H9 (cell line): Measurements from ENCODE around the gene ING1. TPM values are rescaled to one million over a fixed set of nuclear protein-coding genes. Genes with fewer than 3 reads are reported as not detected.

Experiments used
- DNase-seq: peaks from one replicate; pipeline ENCODE4 v3.0.0-alpha.2; 2017
- H2AFZ ChIP-seq: one replicate; pipeline ENCODE4 v1.6.1; 2013; ENCODE audit warnings: mild to moderate bottlenecking, low read length, control low read depth, moderate library complexity
- H2AK5ac ChIP-seq: 2 replicates; pipeline ENCODE4 v1.6.1; 2013; ENCODE audit warnings: low read length, control low read depth, mixed read lengths; ENCODE audit not compliant: insufficient read length
- H2BK120ac ChIP-seq: one replicate; pipeline ENCODE4 v1.6.1; 2013; ENCODE audit warnings: low read depth, mild to moderate bottlenecking, low read length, control low read depth, inconsistent platforms; ENCODE audit not compliant: poor library complexity, severe bottlenecking
- H2BK12ac ChIP-seq: 2 replicates; pipeline ENCODE4 v1.6.1; 2013; ENCODE audit warnings: low read length, control low read depth, mixed read lengths, low read depth; ENCODE audit not compliant: insufficient read length
- H2BK15ac ChIP-seq: 2 replicates; pipeline ENCODE4 v1.6.1; 2013; ENCODE audit warnings: low read depth, low read length, control low read depth
- H2BK20ac ChIP-seq: one replicate; pipeline ENCODE4 v1.6.1; 2013; ENCODE audit warnings: low read depth, mild to moderate bottlenecking, low read length, control low read depth, inconsistent platforms; ENCODE audit not compliant: poor library complexity, severe bottlenecking
- H2BK5ac ChIP-seq: 2 replicates; pipeline ENCODE4 v1.6.1; 2013; ENCODE audit warnings: low read length, control low read depth, mixed read lengths; ENCODE audit not compliant: insufficient read length
- H3K14ac ChIP-seq: 2 replicates; pipeline ENCODE4 v1.6.1; 2013; ENCODE audit warnings: low read length, control low read depth; ENCODE audit not compliant: insufficient read depth
- H3K18ac ChIP-seq: 2 replicates; pipeline ENCODE4 v1.6.1; 2013; ENCODE audit warnings: low read depth, mild to moderate bottlenecking, mixed read lengths, low read length, control low read depth; ENCODE audit not compliant: insufficient read length
- H3K23ac ChIP-seq: 2 replicates; pipeline ENCODE4 v1.6.1; 2013; ENCODE audit warnings: low read length, control low read depth, mixed read lengths, low read depth; ENCODE audit not compliant: insufficient read length
- H3K23me2 ChIP-seq: 2 replicates; pipeline ENCODE4 v1.6.1; 2013; ENCODE audit warnings: low read depth, mild to moderate bottlenecking, mixed read lengths, low read length, control low read depth; ENCODE audit not compliant: insufficient read length, poor library complexity, severe bottlenecking
- H3K27ac ChIP-seq: 2 replicates; pipeline ENCODE4 v1.5.1; 2013; ENCODE audit warnings: low read length, control low read depth, mixed read lengths, low read depth; ENCODE audit not compliant: insufficient read length
- H3K27me3 ChIP-seq: 2 replicates; pipeline ENCODE4 v1.6.1; 2013; ENCODE audit warnings: low read length, control low read depth, inconsistent platforms; ENCODE audit not compliant: insufficient read depth
- H3K4ac ChIP-seq: 2 replicates; pipeline ENCODE4 v1.6.1; 2013; ENCODE audit warnings: low read depth, mild to moderate bottlenecking, control low read depth, inconsistent platforms, low read length, moderate library complexity
- H3K4me1 ChIP-seq: 2 replicates; pipeline ENCODE4 v1.6.1; 2013; ENCODE audit warnings: low read length, control low read depth, inconsistent platforms; ENCODE audit not compliant: insufficient read depth
- H3K4me2 ChIP-seq: 2 replicates; pipeline ENCODE4 v1.6.1; 2013; ENCODE audit warnings: low read length, control low read depth, mixed read lengths; ENCODE audit not compliant: insufficient read length, insufficient read depth
- H3K56ac ChIP-seq: 2 replicates; pipeline ENCODE4 v1.6.1; 2013; ENCODE audit warnings: low read depth, mild to moderate bottlenecking, mixed read lengths, low read length, control low read depth; ENCODE audit not compliant: insufficient read length
- H3K79me1 ChIP-seq: 2 replicates; pipeline ENCODE4 v1.6.1; 2013; ENCODE audit warnings: low read depth, mild to moderate bottlenecking, moderate library complexity, low read length, control low read depth, inconsistent platforms; ENCODE audit not compliant: insufficient read depth, poor library complexity, severe bottlenecking
- H3K79me2 ChIP-seq: 2 replicates; pipeline ENCODE4 v1.6.1; 2013; ENCODE audit warnings: low read length, control low read depth, inconsistent platforms; ENCODE audit not compliant: insufficient read depth
- H3K9ac ChIP-seq: 2 replicates; pipeline ENCODE4 v1.6.1; 2013; ENCODE audit warnings: low read length, control low read depth, mixed read lengths; ENCODE audit not compliant: insufficient read length; ENCODE audit errors: extremely low read depth
- H3K9me3 ChIP-seq: one replicate; pipeline ENCODE4 v1.6.1; 2013; ENCODE audit warnings: low read depth, low read length, inconsistent platforms; ENCODE audit not compliant: control insufficient read depth
- H3T11ph ChIP-seq: one replicate; pipeline ENCODE4 v1.6.1; 2013; ENCODE audit warnings: mild to moderate bottlenecking, low read length, control low read depth, inconsistent platforms
- H4K20me1 ChIP-seq: one replicate; pipeline ENCODE4 v1.6.1; 2013; ENCODE audit not compliant: control insufficient read depth, insufficient read length, insufficient read depth
- H4K5ac ChIP-seq: 2 replicates; pipeline ENCODE4 v1.6.1; 2013; ENCODE audit warnings: low read depth, mild to moderate bottlenecking, mixed read lengths, low read length, control low read depth; ENCODE audit not compliant: insufficient read length
- H4K8ac ChIP-seq: replicated peaks from 2 replicates; pipeline ENCODE4 v1.6.1; 2013; ENCODE audit warnings: low read length, control low read depth, mixed read lengths, low read depth; ENCODE audit not compliant: insufficient read length
- H4K91ac ChIP-seq: 2 replicates; pipeline ENCODE4 v1.6.1; 2013; ENCODE audit warnings: low read depth, mild to moderate bottlenecking, moderate library complexity, mixed read lengths, low read length, control low read depth; ENCODE audit not compliant: insufficient read length
- H3K27ac Mint-ChIP-seq, 3 experiments: 2 replicates in 2 of 3; 3 replicates in 1 of 3; pipeline ENCODE4 v1.8.0; 2020 to 2021; ENCODE audit warnings: mixed read lengths in 3 of 3, mild to moderate bottlenecking in 1 of 3, moderate library complexity in 1 of 3
- H3K27me3 Mint-ChIP-seq: 2 replicates; pipeline ENCODE4 v1.8.0; 2021; ENCODE audit warnings: low read depth, mild to moderate bottlenecking, moderate library complexity, mixed read lengths
- H3K36me3 Mint-ChIP-seq, 3 experiments: 2 replicates in 2 of 3; 3 replicates in 1 of 3; pipeline ENCODE4 v1.8.0; 2020 to 2021; ENCODE audit warnings: low read depth in 3 of 3, mixed read lengths in 3 of 3; ENCODE audit not compliant: insufficient read depth in 1 of 3
- H3K4me1 Mint-ChIP-seq, 2 experiments: 2 replicates each; pipeline ENCODE4 v1.8.0; 2020; ENCODE audit warnings: mixed read lengths in 2 of 2
- H3K4me3 Mint-ChIP-seq, 2 experiments: 2 replicates in 1 of 2; 3 replicates in 1 of 2; pipeline ENCODE4 v1.8.0; 2020 to 2021; ENCODE audit warnings: mild to moderate bottlenecking in 2 of 2, mixed read lengths in 2 of 2, moderate library complexity in 1 of 2
- H3K9me3 Mint-ChIP-seq, 2 experiments: 2 replicates in 1 of 2; 3 replicates in 1 of 2; pipeline ENCODE4 v1.8.0; 2020; ENCODE audit warnings: mild to moderate bottlenecking in 2 of 2, mixed read lengths in 2 of 2, moderate library complexity in 1 of 2
- WGBS: extraction: QIAGEN DNeasy Blood & Tissue Kit; methylation state at CpG from one replicate; pipeline ENCODE4 v1.1.7; 2013; ENCODE audit warnings: missing lambda C conversion rate, low lambda C conversion rate, mixed read lengths; ENCODE audit not compliant: insufficient read length; ENCODE audit errors: extremely low coverage; 5-methylcytosine and 5-hydroxymethylcytosine counted together
- total RNA-seq: library from RNA; stranded (reverse); gene quantifications from 2 replicates; pipeline ENCODE4 v1.2.1, GENCODE V29; 2021
- TF ChIP-seq, protein P1 (sequence below): fragments of 200-600 bp; sonication (generic); conservative IDR thresholded peaks from 3 replicates; pipeline ENCODE4 v1.8.0; 2021; ENCODE audit warnings: antibody characterized with exemption, mild to moderate bottlenecking

The ING1 gene
- total RNA-seq, 1 experiment from 2014 or later: 17.3 TPM

DNA sequence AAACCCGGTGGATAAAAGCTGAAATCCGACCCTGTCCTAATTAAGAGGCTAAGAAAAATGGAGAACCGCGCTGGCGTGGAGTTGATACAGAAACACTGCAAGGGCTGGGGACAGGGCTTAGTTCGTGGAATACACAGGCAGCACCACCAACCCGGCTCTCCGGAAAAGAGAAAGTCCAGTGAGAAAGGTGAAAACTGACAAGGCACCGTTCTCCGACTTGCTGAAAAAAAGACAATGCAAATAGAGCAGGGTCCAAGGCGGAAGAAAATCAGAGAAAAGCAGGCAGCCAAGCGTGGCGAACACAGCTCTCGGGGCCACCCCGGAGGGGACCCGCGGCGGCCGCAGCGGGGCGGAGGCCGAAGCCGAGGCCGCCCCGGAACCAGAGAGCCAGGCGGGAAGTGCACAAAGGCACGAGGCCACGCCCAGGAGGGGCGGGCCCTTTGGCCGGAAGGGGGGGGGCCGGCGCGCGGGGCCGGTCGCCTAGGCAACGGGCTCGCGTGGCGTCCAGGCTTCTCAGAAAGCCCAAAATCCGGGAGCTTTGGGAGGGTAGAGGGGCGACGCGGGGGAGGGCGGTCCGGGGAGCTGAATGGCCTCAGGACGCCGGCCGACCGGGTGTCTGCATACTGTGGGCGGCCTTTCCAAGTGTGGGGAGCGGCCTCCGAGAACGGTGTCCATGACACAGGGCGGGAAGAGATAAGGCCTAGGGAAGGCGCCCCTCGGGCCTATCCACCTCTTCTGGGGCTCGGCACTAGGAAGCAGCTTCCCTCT is 1.2 kb upstream of the ING1 start:
- WGBS: no CpG with 5 or more reads among the region's 58 CpGs
- no peak overlapping the region for H2BK5ac ChIP-seq

More for the DNA sequence above, 1.2 kb upstream of the ING1 start:
- peak overlapping the region; percentile 57 for H3K4me2 ChIP-seq
- Mint-ChIP-seq H3K27ac (peak overlapping the region; percentile 91 to 99 (median 98)), H3K4me3 (peak overlapping the region; percentile 93 to 95), H3K27me3 (no peaks in the 10 kb centered on the region; the same call in 1 of the 2 replicates), H3K4me1 (peaks cover 12 to 13% of the 10 kb centered on the region in 2 experiments), H3K36me3 (peaks cover 0 to 3% (median 0%) of the 10 kb centered on the region in 3 experiments; a peak in 1 of 7 replicates), H3K9me3 (peaks cover 0 to 2% of the 10 kb centered on the region in 2 experiments; a peak in 2 of 5 replicates)
- peak overlapping the region; percentile 91 for H3K9ac ChIP-seq
- H2AFZ ChIP-seq: no peak overlapping the region
- H3K79me1 ChIP-seq: no peaks in the 10 kb centered on the region
- H2BK15ac ChIP-seq: no peak overlapping the region
- H2BK12ac ChIP-seq: no peak overlapping the region
- TF ChIP-seq, protein P1, sequence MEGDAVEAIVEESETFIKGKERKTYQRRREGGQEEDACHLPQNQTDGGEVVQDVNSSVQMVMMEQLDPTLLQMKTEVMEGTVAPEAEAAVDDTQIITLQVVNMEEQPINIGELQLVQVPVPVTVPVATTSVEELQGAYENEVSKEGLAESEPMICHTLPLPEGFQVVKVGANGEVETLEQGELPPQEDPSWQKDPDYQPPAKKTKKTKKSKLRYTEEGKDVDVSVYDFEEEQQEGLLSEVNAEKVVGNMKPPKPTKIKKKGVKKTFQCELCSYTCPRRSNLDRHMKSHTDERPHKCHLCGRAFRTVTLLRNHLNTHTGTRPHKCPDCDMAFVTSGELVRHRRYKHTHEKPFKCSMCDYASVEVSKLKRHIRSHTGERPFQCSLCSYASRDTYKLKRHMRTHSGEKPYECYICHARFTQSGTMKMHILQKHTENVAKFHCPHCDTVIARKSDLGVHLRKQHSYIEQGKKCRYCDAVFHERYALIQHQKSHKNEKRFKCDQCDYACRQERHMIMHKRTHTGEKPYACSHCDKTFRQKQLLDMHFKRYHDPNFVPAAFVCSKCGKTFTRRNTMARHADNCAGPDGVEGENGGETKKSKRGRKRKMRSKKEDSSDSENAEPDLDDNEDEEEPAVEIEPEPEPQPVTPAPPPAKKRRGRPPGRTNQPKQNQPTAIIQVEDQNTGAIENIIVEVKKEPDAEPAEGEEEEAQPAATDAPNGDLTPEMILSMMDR: no peak
- H3K9me3 ChIP-seq: no peaks in the 10 kb centered on the region
- H3K4me1 ChIP-seq: no peaks in the 10 kb centered on the region
- no peak overlapping the region for H4K8ac ChIP-seq
- H3K79me2 ChIP-seq: peaks cover 14% of the 10 kb centered on the region; the same call in 1 of the 2 replicates
- peak overlapping the region; percentile 97; the same call in 1 of the 2 replicates for H3K14ac ChIP-seq
- no peak overlapping the region for H2AK5ac ChIP-seq
- H3K27ac ChIP-seq: peak overlapping the region; percentile 69
- no peak overlapping the region for H2BK20ac ChIP-seq
- H3K27me3 ChIP-seq: no peaks in the 10 kb centered on the region
- no peak overlapping the region for H4K5ac ChIP-seq
- peaks cover 4% of the 10 kb centered on the region for H3K23me2 ChIP-seq
- H4K91ac ChIP-seq: no peak overlapping the region
- no peak overlapping the region; the same call in 1 of the 2 replicates for H3K4ac ChIP-seq
- H3K56ac ChIP-seq: no peak overlapping the region
- H2BK120ac ChIP-seq: peak overlapping the region; percentile 90
- H3K23ac ChIP-seq: no peak overlapping the region
- H3T11ph ChIP-seq: peak overlapping the region; percentile 56
- DNase-seq: peak; percentile 86
- H3K18ac ChIP-seq: peak overlapping the region; percentile 96
- no peaks in the 10 kb centered on the region for H4K20me1 ChIP-seq
